Calu3 (cell line): ENCODE data around the gene C16orf92. TPM values are rescaled to one million over a fixed set of nuclear protein-coding genes. Genes with fewer than 3 reads are reported as not detected.

Experiments
- BruUV-seq: library from RNA; stranded (reverse); fragments of 400-500 nt; replicated peaks from 2 replicates; lab custom pipeline; 2021; lab: Mats Ljungman, UMichigan
- CTCF ChIA-PET: fragments of 300-600 bp; sonication (Branson Sonifier 250); formaldehyde crosslinking; loops from one replicate; lab custom pipeline; 2022; ENCODE audit warnings: antibody characterized with exemption; lab: Charles Lee
- DNase-seq: peaks from one replicate; pipeline ENCODE4 v3.0.0; 2022
- H3K27ac Mint-ChIP-seq: one replicate; pipeline ENCODE4 v1.8.0; 2022; ENCODE audit warnings: mixed read lengths; ENCODE audit not compliant: unreplicated experiment
- H3K27me3 Mint-ChIP-seq: one replicate; pipeline ENCODE4 v1.8.0; 2022; ENCODE audit warnings: mixed read lengths; ENCODE audit not compliant: unreplicated experiment
- H3K36me3 Mint-ChIP-seq: one replicate; pipeline ENCODE4 v1.8.0; 2022; ENCODE audit warnings: mild to moderate bottlenecking, moderate library complexity, mixed read lengths; ENCODE audit not compliant: insufficient read depth, unreplicated experiment
- H3K4me1 Mint-ChIP-seq: one replicate; pipeline ENCODE4 v1.8.0; 2022; ENCODE audit warnings: mild to moderate bottlenecking, low read depth, mixed read lengths; ENCODE audit not compliant: unreplicated experiment
- H3K4me3 Mint-ChIP-seq: one replicate; pipeline ENCODE4 v1.8.0; 2022; ENCODE audit warnings: mild to moderate bottlenecking, low read depth, moderate library complexity, mixed read lengths; ENCODE audit not compliant: unreplicated experiment
- H3K9me3 Mint-ChIP-seq: one replicate; pipeline ENCODE4 v1.8.0; 2022; ENCODE audit warnings: low read depth, mixed read lengths; ENCODE audit not compliant: unreplicated experiment
- intact Hi-C: fragments of 100-400 bp; cut with micrococcal nuclease; formaldehyde crosslinking; loops from one replicate; pipeline ENCODE4 v1.10.0; 2022; ENCODE audit not compliant: unreplicated experiment
- total RNA-seq: library from RNA; stranded (reverse); gene quantifications from 2 replicates; pipeline ENCODE4 v1.2.3, GENCODE V29; 2022
- TF ChIP-seq, protein P1 (sequence below): fragments of 200-600 bp; IDR thresholded peaks from one replicate; pipeline ENCODE4 v1.8.0; 2022; ENCODE audit warnings: antibody characterized with exemption; ENCODE audit not compliant: unreplicated experiment

C16orf92 gene
- total RNA-seq, 1 experiment from 2014 or later = not detected

- intact Hi-C loops = no loop called here
- Mint-ChIP-seq H3K27ac (no peak overlapping the region), H3K4me3 (no peak overlapping the region), H3K27me3 (no peaks in the 10 kb centered on the region), H3K9me3 (no peaks in the 10 kb centered on the region), H3K4me1 (peaks cover 19% of the 10 kb centered on the region), H3K36me3 (peaks cover 49% of the 10 kb centered on the region)
- no TSS peak for BruUV-seq
- DNase-seq = no peak
- TF ChIP-seq, protein P1, sequence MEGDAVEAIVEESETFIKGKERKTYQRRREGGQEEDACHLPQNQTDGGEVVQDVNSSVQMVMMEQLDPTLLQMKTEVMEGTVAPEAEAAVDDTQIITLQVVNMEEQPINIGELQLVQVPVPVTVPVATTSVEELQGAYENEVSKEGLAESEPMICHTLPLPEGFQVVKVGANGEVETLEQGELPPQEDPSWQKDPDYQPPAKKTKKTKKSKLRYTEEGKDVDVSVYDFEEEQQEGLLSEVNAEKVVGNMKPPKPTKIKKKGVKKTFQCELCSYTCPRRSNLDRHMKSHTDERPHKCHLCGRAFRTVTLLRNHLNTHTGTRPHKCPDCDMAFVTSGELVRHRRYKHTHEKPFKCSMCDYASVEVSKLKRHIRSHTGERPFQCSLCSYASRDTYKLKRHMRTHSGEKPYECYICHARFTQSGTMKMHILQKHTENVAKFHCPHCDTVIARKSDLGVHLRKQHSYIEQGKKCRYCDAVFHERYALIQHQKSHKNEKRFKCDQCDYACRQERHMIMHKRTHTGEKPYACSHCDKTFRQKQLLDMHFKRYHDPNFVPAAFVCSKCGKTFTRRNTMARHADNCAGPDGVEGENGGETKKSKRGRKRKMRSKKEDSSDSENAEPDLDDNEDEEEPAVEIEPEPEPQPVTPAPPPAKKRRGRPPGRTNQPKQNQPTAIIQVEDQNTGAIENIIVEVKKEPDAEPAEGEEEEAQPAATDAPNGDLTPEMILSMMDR = no peak
- CTCF ChIA-PET = interaction anchor here (0.6 kb wide), 1 partner anchor 50 kb away, joined by 6 read pairs; no protein-coding TSS in a partner anchor
Measured at GRCh38 chr16:29990883-29991570, 32.0 kb upstream of the C16orf92 start.

DNA sequence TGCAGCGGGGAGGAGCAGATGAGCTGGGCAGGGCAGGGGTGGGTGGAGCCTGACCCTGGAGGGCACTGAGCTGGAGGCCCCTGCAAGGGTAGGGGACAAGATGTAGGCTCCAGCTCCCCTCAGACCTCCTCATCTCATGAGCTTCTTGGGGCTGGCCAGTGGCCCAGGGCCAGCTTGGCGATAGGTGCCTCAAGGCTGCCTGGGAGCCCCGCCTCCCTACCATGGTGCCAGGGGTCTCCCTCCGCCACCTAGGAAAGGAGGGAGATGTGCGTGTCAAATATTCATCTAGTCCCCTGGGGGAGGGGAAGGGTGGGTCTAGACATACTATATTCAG is 31.5 kb upstream of the C16orf92 start:
- H3K4me3 Mint-ChIP-seq = no peak overlapping the region
- H3K27ac Mint-ChIP-seq = no peak overlapping the region
- no TSS peak for BruUV-seq
- no peaks in the 10 kb centered on the region for H3K27me3 Mint-ChIP-seq
- CTCF ChIA-PET = no interaction called here
- H3K9me3 Mint-ChIP-seq = no peaks in the 10 kb centered on the region
- TF ChIP-seq, protein P1 = no peak
- peaks cover 52% of the 10 kb centered on the region for H3K36me3 Mint-ChIP-seq
- intact Hi-C loops = no loop called here
- DNase-seq = no peak
- H3K4me1 Mint-ChIP-seq = peaks cover 21% of the 10 kb centered on the region

GRCh38 chr16:29992344-29992967 is 30.5 kb upstream of the C16orf92 start:
- no TSS peak for BruUV-seq
- no peak for DNase-seq
- intact Hi-C loops = no loop called here
- no peak overlapping the region for H3K27ac Mint-ChIP-seq
- no peak overlapping the region for H3K4me3 Mint-ChIP-seq
- H3K27me3 Mint-ChIP-seq = no peaks in the 10 kb centered on the region
- H3K9me3 Mint-ChIP-seq = no peaks in the 10 kb centered on the region
- TF ChIP-seq, protein P1 = no peak
- H3K36me3 Mint-ChIP-seq = peaks cover 58% of the 10 kb centered on the region
- H3K4me1 Mint-ChIP-seq = peaks cover 26% of the 10 kb centered on the region
- CTCF ChIA-PET = interaction anchor here (0.7 kb wide), 1 partner anchor 1007 kb away, joined by 3 read pairs; no protein-coding TSS in a partner anchor

- Mint-ChIP-seq H3K36me3 (peaks cover 56% of the 10 kb centered on the region), H3K4me3 (no peak overlapping the region), H3K27ac (no peak overlapping the region), H3K4me1 (peaks cover 26% of the 10 kb centered on the region), H3K9me3 (no peaks in the 10 kb centered on the region), H3K27me3 (no peaks in the 10 kb centered on the region)
- no peak for DNase-seq
- TF ChIP-seq, protein P1 = no peak
- CTCF ChIA-PET = interaction anchor here (1.2 kb wide), 1 partner anchor 20 kb away, joined by 4 read pairs; the partner anchor contains the start of gene TAOK2
- intact Hi-C loops = no loop called here
- no TSS peak for BruUV-seq
Measured at GRCh38 chr16:29993191-29993902, 29.7 kb upstream of the C16orf92 start.
